ENCODE results near the gene NSUN7.

GRCh38 chr4:40720351-40720750 lies 29.4 kb upstream of the NSUN7 start:
- TF ChIP-seq CTCF (optimal IDR thresholded peaks at IDR 0.05 in 1 of 3, IDR thresholded peaks at IDR 0.05 in 1 of 3, conservative IDR thresholded peaks at IDR 0.05 in 1 of 3; ENCODE audit: extremely low read depth in 1 of 3, insufficient read depth in 2 of 3, low read length in 3 of 3) (no peak), EZH2 (IDR thresholded peaks at IDR 0.05; ENCODE audit: low read length) (no peak)

All from keratinocyte (primary cell).